ENCODE data around the gene CNOT6L. TPM values are rescaled to one million over a fixed set of nuclear protein-coding genes. Genes with fewer than 3 reads are reported as not detected.
A peak's percentile ranks its signal among the peaks of the same experiment; 100 is the strongest.

Gene CNOT6L
- polyA plus RNA-seq, 1 of the 3 experiments (the other 2 are of a cell fraction): 2.8 TPM

GRCh38 chr4:77819843-77820648, 878 bp upstream of the CNOT6L start (continued):
- no peak for TF ChIP-seq EP300 (IDR thresholded peaks at IDR 0.05; ENCODE audit: borderline replicate concordance in 1 of 2, low read depth in 1 of 2, low read length in 1 of 2)
- no peak for TF ChIP-seq FOXM1 (IDR thresholded peaks at IDR 0.05; ENCODE audit: low read depth)
- no peak for TF ChIP-seq RXRA (IDR thresholded peaks at IDR 0.05; ENCODE audit: borderline replicate concordance, low read depth)
- TF ChIP-seq EZH2phosphoT487 (IDR thresholded peaks at IDR 0.05; ENCODE audit: borderline replicate concordance, low read depth): no peak
- TF ChIP-seq CHD2 (IDR thresholded peaks at IDR 0.05; ENCODE audit: low read length, partially characterized antibody): peak; percentile 78
- no peak for TF ChIP-seq GATA2 (CRISPR knock-in tag; IDR thresholded peaks at IDR 0.05)
- peak; percentile 29; the same call in 1 of the 2 replicates for TF ChIP-seq NRF1 (IDR thresholded peaks at IDR 0.05; ENCODE audit: low read depth, low read length)
- TF ChIP-seq RCOR1 (IDR thresholded peaks at IDR 0.05; ENCODE audit: low read length): no peak
- no peak for TF ChIP-seq TEAD4 (IDR thresholded peaks at IDR 0.05; ENCODE audit: borderline replicate concordance, insufficient read depth)
- TF ChIP-seq TAF1 (IDR thresholded peaks at IDR 0.05; ENCODE audit: borderline replicate concordance, low read depth, low read length): peak; percentile 44; the same call in 1 of the 2 replicates
- TF ChIP-seq GABPA (IDR thresholded peaks at IDR 0.05; ENCODE audit: low read depth): no peak
- no peak for TF ChIP-seq USF1 (IDR thresholded peaks at IDR 0.05; ENCODE audit: borderline replicate concordance, low read depth)

GRCh38 chr4:77819404-77819842, 255 bp upstream of the CNOT6L start:
- ChIA-PET POLR2A (interaction anchor here (1.0 to 1.9 kb wide), 3 partner anchors 9 to 957 kb away, joined by 3 to 6 read pairs (median 3); partner anchors contain the start of genes BMP2K and MRPL1), CTCF (interaction anchor here (1.0 to 2.7 kb wide), 4 partner anchors 10 to 218 kb away, joined by 3 to 17 read pairs (median 8); partner anchors contain the start of gene MRPL1)
- TF ChIP-seq FOXJ3 (CRISPR knock-in tag; IDR thresholded peaks at IDR 0.05) (no peak), TAF1 (IDR thresholded peaks at IDR 0.05; ENCODE audit: borderline replicate concordance, low read depth, low read length) (0 out of 2 replicates have a peak, but pooled peaks have one; percentile 34)
- DNase-seq: peak; percentile 73
- no peaks in the 10 kb centered on the region for H3K27me3 ChIP-seq (ENCODE audit: insufficient read depth)
- H3K4me2 ChIP-seq: peak overlapping the region; percentile 96
- peaks cover 7% of the 10 kb centered on the region; the same call in 1 of the 2 replicates for H4K20me1 ChIP-seq (ENCODE audit: insufficient read depth)
- no peaks in the 10 kb centered on the region for H3K9me2 ChIP-seq
- H3K79me2 ChIP-seq (ENCODE audit: insufficient read depth): peaks cover 38% of the 10 kb centered on the region
- peaks cover 0 to 12% of the 10 kb centered on the region in 2 experiments; a peak in 2 of 4 replicates for H3K4me1 ChIP-seq (ENCODE audit: control insufficient read depth in 1 of 2, insufficient read depth in 2 of 2, low read depth in 1 of 2, low read length in 1 of 2)
- H3K36me3 ChIP-seq (replicated peaks in 1 of 2; ENCODE audit: control insufficient read depth in 1 of 2, insufficient read depth in 2 of 2, low read length in 1 of 2): no peaks in the 10 kb centered on the region
- H3F3A ChIP-seq (replicated peaks; ENCODE audit: insufficient read depth): peaks cover 17% of the 10 kb centered on the region
- WGBS (ENCODE audit: low lambda C conversion rate): 5% methylated on average over 4 of the region's 66 CpGs
- peak overlapping the region; percentile 95 to 97 for H3K4me3 ChIP-seq (ENCODE audit: low read depth in 2 of 2, low read length in 1 of 2)
- H3K27ac ChIP-seq (ENCODE audit: low read depth in 2 of 2, low read length in 1 of 2): peak overlapping the region; percentile 77 to 96
- H3K9me3 ChIP-seq: no peaks in the 10 kb centered on the region; the same call in 1 of the 2 replicates
- H2AFZ ChIP-seq (ENCODE audit: low read depth): peak overlapping the region; percentile 92
- peak overlapping the region; percentile 89 for H3K9ac ChIP-seq
